ES-I3 (cell line): ENCODE results near the gene RGMB.

Source experiments
- H3K36me3 ChIP-seq: 2 replicates; pipeline ENCODE4 v1.6.1; 2013; ENCODE audit warnings: mild to moderate bottlenecking, low read length, control low read depth, moderate library complexity; ENCODE audit not compliant: insufficient read depth
- H3K4me1 ChIP-seq: 2 replicates; pipeline ENCODE4 v1.6.1; 2013; ENCODE audit warnings: mild to moderate bottlenecking, control low read depth, low read length; ENCODE audit not compliant: insufficient read depth
- H3K9ac ChIP-seq: 2 replicates; pipeline ENCODE4 v1.6.1; 2013; ENCODE audit warnings: low read depth, mild to moderate bottlenecking, low read length, moderate library complexity
- H3K9me3 ChIP-seq: 2 replicates; pipeline ENCODE4 v1.6.1; 2013; ENCODE audit warnings: mild to moderate bottlenecking, low read length, moderate library complexity; ENCODE audit not compliant: control insufficient read depth, insufficient read depth

Gene RGMB

GRCh38 chr5:98772415-98773213 is 849 bp upstream of the RGMB start:
- Histone ChIP-seq H3K9me3 (no peaks in the 10 kb centered on the region), H3K36me3 (peaks cover 8% of the 10 kb centered on the region; the same call in 1 of the 2 replicates), H3K9ac (peak overlapping the region; percentile 54; the same call in 1 of the 2 replicates), H3K4me1 (peaks cover 21% of the 10 kb centered on the region; the same call in 1 of the 2 replicates)

DNA sequence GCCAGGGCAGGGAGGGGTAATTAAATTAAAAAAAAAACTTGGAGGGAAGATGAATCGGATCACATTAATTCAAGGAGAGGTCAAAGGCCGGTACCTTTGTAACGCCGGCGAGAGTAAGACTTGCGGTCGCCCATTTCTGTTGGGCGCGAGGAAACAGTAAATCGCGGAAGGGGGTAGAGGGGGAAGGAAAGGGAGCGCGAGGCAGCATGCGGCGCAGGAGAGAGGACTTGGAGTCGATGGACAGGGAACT is 324 bp upstream of the RGMB start:
- Histone ChIP-seq H3K9ac (peak overlapping the region; percentile 54; the same call in 1 of the 2 replicates), H3K9me3 (no peaks in the 10 kb centered on the region), H3K36me3 (peaks cover 8% of the 10 kb centered on the region; the same call in 1 of the 2 replicates), H3K4me1 (peaks cover 20% of the 10 kb centered on the region; the same call in 1 of the 2 replicates)

GRCh38 chr5:98774192-98775033 is 950 bp downstream of the RGMB start:
- H3K4me1 ChIP-seq: peaks cover 20% of the 10 kb centered on the region; the same call in 1 of the 2 replicates
- H3K9ac ChIP-seq: peak overlapping the region; percentile 93
- no peaks in the 10 kb centered on the region for H3K9me3 ChIP-seq
- peaks cover 9% of the 10 kb centered on the region; the same call in 1 of the 2 replicates for H3K36me3 ChIP-seq

DNA sequence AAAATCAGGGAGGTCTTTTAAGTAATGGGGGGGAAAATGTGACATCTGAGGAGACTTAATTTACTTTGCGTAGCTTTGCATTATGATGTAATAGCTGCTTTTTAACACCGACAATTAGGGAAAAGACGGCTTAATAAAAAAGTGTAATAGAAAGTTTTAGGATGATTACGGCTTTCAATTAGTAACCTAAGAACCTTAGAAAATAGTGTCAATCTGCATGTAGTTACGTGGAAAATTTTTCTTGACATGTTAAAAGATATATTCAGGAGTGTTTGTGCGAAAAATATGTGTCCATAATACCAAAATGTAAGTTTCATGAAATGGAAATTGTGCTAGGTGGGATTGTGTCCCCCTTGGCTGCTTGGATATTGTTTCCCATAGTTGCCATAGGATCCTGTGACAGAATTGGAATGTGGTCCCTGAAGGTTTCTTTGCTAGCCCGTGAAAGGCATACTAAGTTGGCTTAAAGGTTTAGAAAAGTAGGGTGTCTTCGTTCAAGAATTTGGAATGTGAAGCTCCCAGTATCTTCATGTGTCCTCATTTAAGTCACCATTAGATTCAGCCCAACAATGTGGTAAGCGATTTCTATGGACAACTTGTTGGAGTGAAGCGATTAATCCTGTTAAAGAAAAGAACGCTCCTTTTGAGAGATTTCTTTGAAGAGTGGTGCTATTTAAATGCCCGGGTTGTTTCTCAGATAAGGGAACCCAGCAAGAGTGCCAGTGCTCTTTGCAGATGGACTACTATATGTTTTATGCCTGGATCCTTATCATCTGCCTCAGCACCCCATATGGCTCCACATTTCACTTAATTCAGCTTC is 2.0 kb downstream of the RGMB start:
- peak overlapping the region; percentile 93; the same call in 1 of the 2 replicates for H3K9ac ChIP-seq
- no peaks in the 10 kb centered on the region for H3K9me3 ChIP-seq
- peaks cover 20% of the 10 kb centered on the region; the same call in 1 of the 2 replicates for H3K4me1 ChIP-seq
- H3K36me3 ChIP-seq: peaks cover 17% of the 10 kb centered on the region; the same call in 1 of the 2 replicates

DNA sequence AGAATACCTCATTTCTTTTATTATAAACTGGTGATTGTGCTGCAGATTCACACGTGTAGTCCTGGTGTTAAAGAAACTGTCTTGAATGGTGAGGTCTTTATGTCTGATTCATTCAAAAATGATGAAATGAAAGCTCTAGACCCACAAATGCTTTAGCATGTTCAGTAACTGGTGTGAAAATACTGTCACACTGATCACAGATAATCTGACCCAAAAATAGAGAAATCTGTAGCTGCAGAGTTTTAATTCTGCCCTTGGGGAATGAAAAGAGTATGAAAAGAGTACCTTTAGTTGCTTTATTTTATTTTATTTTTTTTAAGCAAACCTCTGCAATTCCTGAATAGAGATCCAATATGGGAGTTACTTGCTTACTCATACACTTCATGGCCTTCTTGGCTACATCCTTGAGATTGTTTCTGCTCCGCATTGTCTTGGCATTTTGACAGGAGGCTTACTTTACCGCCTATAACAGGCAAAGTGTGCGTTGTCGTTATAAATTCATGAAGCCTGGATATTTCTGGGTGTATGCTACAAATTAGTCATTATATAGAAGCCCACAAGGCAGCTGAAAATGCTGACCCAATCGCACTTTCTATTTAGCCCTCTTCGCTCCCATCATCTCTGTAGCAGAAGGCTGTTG is 2.7 kb downstream of the RGMB start:
- H3K9ac ChIP-seq: no peak overlapping the region
- peaks cover 23% of the 10 kb centered on the region; the same call in 1 of the 2 replicates for H3K36me3 ChIP-seq
- H3K4me1 ChIP-seq: peaks cover 20% of the 10 kb centered on the region; the same call in 1 of the 2 replicates
- no peaks in the 10 kb centered on the region for H3K9me3 ChIP-seq

DNA sequence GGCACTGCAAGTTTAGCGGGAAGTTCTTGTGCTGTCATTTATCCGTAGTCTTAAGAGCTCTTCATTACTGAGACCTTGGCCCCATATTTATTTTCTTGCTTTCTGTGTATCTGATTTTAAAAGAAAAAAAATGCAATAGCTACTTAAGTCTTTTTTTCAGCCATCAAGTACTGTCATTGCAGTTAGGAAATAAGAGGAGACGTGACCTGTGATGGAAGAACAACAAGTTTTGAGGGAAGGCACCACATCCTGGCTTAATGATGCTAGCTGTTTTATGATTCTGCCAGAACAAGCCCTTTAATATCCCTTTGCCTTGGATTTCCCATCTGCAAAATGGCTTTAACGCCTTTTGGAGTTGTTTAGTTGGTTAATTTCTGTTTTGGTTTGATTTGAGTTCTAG is 3.8 kb downstream of the RGMB start:
- no peak overlapping the region for H3K9ac ChIP-seq
- peaks cover 23% of the 10 kb centered on the region; the same call in 1 of the 2 replicates for H3K36me3 ChIP-seq
- H3K4me1 ChIP-seq: peaks cover 15% of the 10 kb centered on the region; the same call in 1 of the 2 replicates
- H3K9me3 ChIP-seq: no peaks in the 10 kb centered on the region

DNA sequence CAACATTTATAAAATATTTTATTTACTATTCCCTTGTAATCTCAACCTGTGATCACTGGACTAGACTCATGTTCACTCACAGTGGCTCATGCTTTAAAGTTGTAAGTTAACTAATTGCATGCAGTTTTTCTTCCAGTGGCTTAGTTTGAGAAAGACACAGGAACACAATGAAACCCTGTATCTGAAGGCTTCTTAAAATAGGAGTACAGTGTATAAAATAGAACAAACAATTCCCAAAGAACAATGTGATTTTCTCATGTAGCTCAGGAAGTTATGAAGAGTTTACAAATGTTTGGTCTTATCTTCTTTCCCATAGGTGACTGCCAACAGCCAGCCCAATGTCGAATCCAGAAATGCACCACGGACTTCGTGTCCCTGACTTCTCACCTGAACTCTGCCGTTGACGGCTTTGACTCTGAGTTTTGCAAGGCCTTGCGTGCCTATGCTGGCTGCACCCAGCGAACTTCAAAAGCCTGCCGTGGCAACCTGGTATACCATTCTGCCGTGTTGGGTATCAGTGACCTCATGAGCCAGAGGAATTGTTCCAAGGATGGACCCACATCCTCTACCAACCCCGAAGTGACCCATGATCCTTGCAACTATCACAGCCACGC is 5.9 kb downstream of the RGMB start:
- Histone ChIP-seq H3K9ac (no peak overlapping the region), H3K9me3 (no peaks in the 10 kb centered on the region), H3K4me1 (peaks cover 14% of the 10 kb centered on the region; the same call in 1 of the 2 replicates), H3K36me3 (peaks cover 26% of the 10 kb centered on the region)

DNA sequence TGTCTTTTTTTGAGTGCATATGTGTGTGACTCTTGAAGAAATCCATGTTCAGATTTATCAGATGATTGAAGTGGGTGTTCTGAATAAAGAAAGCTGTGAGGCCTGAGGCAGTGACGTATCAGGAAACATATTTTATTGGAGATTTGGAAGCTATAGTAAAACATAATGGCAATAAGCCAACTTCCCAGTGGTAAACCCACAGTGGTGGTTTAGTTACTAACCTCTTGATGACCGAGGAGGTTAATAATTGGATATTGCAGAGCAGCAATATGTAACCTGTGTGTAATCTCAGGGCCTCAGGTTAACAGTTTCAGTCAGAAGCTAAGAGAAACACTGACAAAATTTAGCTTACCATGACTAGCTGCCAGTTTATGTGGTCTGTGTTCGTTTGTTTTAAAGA is 6.9 kb downstream of the RGMB start:
- Histone ChIP-seq H3K4me1 (peaks cover 10% of the 10 kb centered on the region; the same call in 1 of the 2 replicates), H3K9ac (no peak overlapping the region), H3K36me3 (peaks cover 26% of the 10 kb centered on the region), H3K9me3 (no peaks in the 10 kb centered on the region)

- Histone ChIP-seq H3K9me3 (no peaks in the 10 kb centered on the region), H3K36me3 (peaks cover 23% of the 10 kb centered on the region), H3K4me1 (no peaks in the 10 kb centered on the region), H3K9ac (no peak overlapping the region)
These were observed 8.1 kb downstream of the RGMB start for GRCh38 chr5:98781520-98781919.

DNA sequence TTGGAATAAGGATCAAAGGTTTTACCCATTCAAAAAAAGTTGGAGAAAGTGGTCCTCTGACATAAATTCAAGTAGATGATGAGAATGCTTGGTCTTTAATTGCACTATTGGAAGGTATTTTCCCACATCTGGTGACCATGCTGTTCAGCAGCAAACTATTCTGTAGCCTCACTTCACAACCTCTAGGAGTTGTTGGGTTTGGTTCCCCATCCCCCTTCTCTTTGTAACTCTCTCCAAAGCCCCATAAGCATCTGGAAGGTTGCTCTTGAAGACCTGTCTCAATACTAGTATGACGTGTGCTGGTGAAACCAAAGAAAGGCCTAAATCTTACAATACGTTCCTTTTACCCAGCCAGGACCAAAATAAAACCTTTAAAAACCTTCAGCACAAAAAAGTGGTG is 8.5 kb downstream of the RGMB start:
- no peaks in the 10 kb centered on the region for H3K4me1 ChIP-seq
- no peaks in the 10 kb centered on the region for H3K9me3 ChIP-seq

DNA sequence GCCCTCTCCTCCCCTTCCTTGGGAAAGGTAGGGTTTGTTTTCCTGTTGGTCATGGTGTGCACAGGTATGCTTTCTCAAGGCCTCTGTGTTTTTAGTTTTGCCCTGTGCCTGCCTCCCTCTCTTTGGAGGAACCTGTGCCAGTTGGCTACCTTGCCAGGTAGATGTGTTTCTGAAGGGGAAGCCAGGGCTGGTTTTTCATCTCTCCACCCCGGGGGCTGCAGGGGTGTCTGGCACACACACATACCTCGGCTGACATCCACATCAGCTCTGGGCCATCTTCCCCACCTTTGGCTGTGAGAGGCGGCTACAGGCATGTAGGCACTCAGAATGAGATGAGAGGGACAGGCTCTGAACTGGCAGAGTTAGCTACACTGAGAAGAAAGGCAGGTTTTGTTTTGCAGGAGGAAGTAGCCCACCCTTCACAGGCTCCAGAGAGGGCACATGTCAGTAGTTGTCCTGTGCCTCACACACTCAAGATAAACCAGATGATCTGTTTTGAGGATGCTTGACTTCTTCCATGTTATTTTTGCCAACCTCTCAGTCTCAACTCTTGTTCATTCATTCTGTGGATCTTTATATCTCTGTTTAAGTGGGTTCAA is 9.7 kb downstream of the RGMB start:
- Histone ChIP-seq H3K9ac (no peak overlapping the region), H3K9me3 (no peaks in the 10 kb centered on the region), H3K4me1 (no peaks in the 10 kb centered on the region), H3K36me3 (peaks cover 34% of the 10 kb centered on the region)

More for the DNA sequence above, 8.5 kb downstream of the RGMB start:
- peaks cover 26% of the 10 kb centered on the region for H3K36me3 ChIP-seq
- H3K9ac ChIP-seq: no peak overlapping the region

- no peak overlapping the region for H3K9ac ChIP-seq
- H3K4me1 ChIP-seq: peaks cover 4% of the 10 kb centered on the region; the same call in 1 of the 2 replicates
- H3K36me3 ChIP-seq: peaks cover 33% of the 10 kb centered on the region
- H3K9me3 ChIP-seq: no peaks in the 10 kb centered on the region
These were observed 10.9 kb downstream of the RGMB start for GRCh38 chr5:98784411-98784810.

GRCh38 chr5:98785244-98785643 is 11.8 kb downstream of the RGMB start:
- Histone ChIP-seq H3K36me3 (peaks cover 27% of the 10 kb centered on the region), H3K9ac (no peak overlapping the region), H3K9me3 (no peaks in the 10 kb centered on the region), H3K4me1 (peaks cover 7% of the 10 kb centered on the region; the same call in 1 of the 2 replicates)
